GM21515 (cell line): ENCODE data around the gene AGXT2.
"Not testable (repeated sequence)": the region's sequence is repeated elsewhere in the genome, so short reads cannot be mapped to it uniquely, and the experiment has no call there.

Experiments
- ATAC-seq: cut with Tn5 transposase; IDR thresholded peaks from one replicate; pipeline ENCODE4 v1.9.1; 2021; ENCODE audit not compliant: unreplicated experiment

AGXT2 gene

DNA sequence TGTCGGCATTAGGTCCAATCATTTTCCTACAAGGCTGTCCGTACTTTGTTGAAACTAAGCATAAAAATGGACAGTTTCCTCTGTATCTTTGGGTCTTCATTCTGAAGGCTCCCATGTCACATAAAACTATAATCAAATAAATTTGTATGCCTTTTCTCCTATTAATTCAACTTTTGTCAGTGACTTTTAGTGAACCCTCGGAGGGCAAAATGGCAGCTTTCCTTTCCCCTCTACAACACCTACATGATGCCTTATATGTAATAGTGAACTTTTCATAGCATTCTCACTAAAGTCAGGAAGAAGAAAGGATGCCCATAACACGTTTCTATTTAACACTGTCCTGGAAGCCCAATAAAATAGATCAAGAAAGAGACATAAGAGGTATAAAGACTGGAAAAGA lies 5.1 kb upstream of the AGXT2 start:
- ATAC-seq, result no peak

DNA sequence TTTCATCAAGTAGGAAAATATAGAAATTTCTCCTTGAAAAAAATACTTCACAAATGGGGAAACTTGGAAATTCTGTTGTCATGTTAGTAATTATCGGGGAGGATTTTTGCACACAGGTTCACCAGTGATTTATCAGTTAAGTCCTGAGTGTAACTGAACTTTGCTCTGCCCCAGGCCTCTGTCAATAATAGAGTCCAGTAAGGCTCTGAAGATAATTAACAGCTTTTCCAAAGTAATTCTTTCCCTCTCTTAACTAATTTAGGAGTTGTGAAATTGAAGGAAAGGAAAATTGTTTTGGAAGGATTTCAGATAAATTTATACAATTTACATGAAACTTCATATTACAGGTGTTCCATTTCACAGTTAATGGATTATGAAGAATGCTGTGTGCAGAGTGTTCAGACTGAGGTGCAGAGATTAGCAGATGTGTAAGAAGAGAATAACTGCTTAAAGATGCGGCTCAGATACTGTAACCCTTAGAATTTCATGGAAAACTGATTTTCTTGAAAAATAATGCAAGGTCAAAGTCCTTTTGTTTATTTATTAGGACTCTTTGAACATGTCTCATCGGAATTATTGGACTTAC lies 2.9 kb upstream of the AGXT2 start:
- ATAC-seq, result no peak

DNA sequence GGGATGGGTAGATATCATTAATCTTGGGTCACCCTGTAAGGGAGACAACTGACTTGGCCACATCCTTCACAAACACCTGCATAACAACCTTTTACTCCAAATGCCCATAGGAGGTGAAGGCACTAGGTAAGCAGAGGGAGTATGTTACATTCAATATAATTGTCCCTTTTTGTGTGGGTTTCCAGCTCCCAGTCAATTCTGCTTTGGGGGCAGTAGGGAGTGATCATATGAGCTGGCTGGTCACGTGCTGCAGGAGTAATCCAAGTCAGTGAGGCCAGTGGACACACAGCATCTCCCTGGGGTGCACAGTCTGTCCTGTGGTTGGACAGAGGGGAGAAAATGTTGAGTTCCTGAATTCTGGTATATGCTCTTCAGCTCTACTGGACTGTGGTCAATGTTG lies 1.2 kb upstream of the AGXT2 start:
- no peak for ATAC-seq

DNA sequence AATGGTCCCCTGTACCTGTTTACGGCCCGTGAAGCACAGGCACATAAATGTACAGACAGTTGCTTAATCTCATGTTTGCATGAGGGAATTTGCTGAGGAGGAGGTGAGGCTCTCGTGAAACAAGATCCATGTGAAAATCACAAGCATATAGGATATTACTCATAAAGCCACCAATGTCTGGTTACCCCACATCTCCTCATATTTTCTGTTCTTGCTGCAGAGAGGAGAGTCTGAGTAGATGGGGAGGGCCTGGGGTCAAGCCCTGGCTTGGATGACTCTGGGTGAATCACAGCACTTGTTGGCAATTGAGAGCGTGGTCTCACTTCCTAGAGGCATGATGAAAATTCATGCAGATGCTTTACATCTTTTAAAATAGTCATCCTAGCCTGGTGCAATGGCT lies 975 bp downstream of the AGXT2 start:
- ATAC-seq, result no peak

DNA sequence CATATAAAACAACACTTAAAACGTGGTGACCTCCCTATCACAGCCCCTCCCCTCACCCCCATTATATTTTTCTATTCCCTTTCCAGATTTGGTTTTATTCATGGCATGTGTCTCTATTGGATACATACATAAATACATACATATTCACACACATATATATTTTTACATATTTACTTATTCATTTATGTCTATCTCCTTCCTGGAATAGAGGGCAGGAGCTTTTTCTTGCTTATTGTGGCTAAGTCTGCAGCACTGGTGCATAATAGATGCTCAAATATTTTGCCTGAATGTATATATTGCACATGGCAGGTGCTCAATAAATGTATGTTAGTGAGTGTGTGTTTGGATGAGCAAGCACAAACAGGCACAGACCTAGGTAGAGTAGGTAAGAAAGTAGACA lies 2.5 kb downstream of the AGXT2 start:
- ATAC-seq, result no peak

DNA sequence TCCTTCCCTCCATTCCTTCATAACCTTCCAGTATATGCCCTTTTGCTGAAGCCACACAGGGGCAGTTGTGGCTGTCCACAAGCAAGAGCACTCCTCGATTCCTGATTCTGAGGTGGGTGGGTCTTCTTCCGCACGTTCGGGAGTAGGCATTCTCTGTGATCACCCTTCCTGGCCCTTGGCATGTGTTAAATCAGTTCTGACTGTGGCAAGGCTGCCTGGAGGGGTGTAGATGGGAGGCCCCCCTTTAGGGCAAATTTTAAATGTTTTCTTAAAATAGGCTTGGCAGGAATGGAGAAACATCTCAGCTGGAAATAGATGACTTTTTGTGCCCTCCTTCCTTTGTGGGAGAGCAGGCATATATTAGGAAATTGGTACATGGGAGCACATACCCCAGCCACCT lies 3.1 kb downstream of the AGXT2 start:
- ATAC-seq, result no peak

DNA sequence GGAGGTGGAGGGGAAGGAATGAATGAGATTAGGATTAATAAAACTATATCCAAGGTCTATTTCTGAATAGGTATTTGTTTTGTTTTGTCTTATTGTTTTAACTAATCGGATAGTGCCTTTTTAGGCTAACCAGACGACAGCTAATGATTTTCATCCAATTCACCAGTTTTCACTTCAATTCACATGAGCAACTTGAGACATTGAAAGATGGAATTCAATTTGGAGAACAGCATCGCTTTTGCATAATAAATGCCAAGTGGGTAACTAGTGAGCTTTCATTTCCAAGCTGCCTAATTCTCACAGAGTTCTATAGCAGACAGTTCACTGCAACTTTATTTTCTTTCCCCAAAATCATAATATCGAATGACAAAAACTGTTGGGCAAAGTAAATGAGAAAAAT lies 5.0 kb downstream of the AGXT2 start:
- ATAC-seq, result no peak

DNA sequence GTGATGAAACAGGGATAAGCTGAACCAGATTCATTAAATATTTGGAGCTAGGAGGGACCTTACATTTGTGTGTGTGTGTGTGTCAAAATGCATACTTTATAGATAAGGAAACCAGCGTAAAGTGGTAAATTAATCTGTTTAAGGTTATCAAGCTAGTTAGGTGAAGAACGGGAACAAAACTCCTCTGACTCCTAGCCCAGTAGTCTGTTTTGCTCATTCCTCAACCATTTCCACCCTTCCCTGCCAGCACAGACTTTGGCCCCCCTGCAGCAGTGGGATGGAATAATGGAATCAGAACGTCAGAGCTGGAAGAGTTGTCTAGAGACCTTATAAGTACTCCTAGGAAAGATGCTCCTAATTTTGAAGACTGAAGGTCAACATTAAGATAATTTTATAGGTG lies 6.5 kb downstream of the AGXT2 start:
- no peak for ATAC-seq

DNA sequence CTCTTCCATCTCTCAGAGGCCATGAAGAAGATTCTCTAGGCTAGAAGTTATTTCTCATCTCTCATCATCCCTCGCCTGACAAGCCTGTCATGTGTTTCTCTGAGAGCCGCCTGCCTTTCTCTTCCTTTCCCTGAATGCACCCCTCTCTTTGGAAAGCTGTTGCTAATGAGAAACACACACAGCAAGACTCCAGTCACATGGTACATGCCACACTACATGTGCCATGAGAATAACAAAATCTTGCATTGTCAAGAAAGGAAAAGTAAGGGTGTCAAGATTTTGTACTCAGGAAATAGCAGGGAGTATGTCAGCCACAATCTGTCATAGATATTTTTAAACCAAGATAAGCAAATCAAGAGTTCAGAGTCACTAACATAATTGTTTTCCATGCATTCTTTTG lies 8.9 kb downstream of the AGXT2 start:
- ATAC-seq, result no peak

DNA sequence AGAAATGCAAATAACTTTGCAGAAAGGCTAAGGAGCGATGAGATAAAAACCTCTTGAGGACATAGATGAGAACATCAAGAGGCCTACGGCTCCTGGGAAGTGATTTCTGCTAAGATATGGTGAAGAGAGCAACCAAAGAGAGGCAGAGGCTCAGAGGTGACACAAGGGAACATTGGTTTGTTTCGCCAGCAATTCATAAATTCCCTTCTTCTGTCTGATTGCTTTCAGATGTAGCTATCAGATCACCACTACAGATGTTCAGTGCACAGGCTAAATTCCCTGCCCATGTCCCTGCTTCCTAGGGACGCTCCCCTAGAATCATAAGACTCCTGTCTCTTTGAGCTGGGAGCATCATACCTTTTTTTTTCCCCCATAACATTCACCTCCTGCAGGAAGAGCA lies 11.2 kb downstream of the AGXT2 start:
- ATAC-seq, result no peak

DNA sequence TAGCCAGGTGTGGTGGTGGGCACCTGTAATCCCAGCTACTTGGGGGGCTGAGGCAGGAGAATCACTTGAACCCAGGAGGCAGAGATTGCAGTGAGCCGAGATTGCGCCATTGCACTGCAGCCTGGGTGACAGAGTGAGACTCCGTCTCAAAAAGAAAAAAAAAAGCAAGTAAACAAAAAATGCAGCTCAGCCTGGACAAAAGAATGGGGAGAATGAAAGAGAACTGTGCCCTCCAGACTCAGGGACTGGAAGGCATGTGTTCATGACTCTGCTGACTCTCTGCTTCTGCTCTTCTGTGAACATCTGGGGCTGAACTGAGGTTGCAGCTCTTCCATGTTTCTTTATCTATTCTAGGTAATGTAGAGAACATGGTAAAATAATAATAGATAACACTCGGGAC lies 11.8 kb downstream of the AGXT2 start:
- not testable (repeated sequence) for ATAC-seq

DNA sequence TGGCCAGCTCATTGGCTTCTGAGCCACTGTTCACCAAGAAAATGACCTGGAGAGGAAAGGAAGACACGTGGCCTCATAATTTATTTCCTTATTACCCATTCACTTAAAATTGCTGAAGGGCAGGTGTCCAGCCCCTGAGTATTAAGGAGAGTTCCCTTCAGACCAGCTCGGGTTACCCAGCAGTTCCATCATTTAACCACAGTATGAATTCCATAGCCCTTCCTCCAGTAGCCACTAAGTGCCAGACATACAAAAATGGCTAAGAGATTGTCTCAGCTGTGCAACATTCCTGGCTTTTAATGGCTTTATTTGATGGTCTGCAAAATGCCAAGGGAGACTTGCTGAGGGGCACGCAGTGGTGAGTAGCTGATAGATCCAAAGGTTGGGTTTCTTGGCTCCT lies 12.5 kb downstream of the AGXT2 start:
- no peak for ATAC-seq

DNA sequence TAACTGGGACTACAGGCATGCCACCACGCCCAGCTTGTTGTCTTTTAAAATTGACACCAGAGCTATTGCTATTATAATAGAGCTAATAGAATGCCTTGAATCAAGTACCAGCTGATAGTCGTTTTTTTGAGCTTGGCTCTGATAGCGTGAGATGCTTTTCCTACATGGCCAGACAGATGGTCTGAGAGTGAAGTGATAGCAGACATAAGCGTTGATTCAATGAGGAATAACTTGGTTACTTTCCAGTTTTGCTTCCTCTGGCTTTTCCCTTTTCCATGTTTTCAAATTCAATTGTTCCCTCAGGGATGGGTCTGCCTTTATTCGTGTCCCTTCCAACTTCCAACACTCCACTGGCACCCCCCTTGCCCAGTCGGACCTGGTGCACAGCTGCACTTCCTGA lies 15.4 kb downstream of the AGXT2 start:
- no peak for ATAC-seq

DNA sequence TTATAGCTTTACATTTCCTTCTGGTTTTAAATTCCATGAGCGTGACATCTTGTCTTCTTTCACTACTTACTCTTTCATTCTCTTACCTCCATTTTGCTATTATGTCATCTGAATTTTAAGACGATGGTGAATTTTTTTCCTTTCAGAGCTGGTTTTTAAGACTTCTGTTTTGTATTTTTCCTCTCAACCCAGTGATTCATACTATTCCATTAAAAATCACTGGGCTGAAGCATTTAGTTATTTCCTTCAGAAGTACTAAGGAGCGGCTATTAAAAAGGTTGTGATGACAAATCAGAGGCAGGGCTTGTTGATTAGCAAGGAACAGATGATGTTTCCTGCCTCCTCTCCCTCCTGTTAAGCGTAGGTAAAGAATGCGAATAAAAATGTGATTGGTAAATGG lies 16.5 kb downstream of the AGXT2 start:
- ATAC-seq, result no peak

DNA sequence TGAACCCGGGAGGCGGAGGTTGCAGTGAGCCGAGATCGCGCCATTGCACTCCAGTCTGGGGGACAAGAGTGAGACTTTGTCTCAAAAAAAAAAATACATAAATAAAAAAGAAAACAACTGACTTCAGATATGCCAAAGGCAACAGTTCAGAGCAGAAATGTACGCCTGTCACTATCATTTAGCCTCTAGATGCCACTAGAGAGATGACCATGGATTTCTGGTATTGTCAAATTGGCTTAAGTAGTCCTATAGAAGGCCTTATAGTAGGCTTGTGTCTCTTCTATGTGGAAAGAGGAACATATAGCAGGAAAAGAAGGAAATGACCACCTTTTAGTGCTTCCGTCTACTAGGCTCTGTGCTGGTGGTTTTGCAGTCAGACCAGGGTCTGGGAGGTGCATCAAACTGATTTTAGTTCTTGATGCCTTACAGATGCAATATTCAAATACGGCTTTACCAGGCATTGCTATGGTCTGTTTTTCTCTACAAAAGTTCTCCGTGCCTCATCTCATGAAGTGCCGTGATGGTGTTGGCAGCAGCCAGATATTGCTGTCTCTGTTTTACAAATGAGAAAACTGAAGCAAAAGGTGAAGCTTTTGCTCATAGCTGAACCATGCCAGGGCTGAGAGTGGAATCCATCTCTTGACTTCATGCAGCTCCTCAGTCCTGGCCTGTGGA lies 17.2 kb downstream of the AGXT2 start:
- no peak for ATAC-seq

DNA sequence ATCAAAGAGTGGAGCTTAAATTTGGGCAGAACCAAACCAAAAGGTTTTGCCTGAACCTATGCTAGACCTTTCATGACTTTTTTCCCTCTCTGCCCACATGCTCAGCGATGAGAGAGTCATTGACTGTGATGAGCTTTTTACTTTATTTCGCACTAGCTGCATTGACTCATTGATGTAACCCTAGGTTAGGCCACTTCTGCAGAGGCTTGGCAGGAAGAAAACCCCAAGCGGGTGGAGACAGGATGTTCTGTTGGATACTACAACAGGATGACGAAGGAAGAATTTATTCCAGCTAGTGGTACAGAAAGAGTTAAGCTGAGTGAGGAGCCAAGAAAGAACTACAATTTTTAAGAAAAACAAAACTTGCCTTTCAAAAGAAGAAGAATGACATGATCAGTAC lies 18.4 kb downstream of the AGXT2 start:
- no peak for ATAC-seq

DNA sequence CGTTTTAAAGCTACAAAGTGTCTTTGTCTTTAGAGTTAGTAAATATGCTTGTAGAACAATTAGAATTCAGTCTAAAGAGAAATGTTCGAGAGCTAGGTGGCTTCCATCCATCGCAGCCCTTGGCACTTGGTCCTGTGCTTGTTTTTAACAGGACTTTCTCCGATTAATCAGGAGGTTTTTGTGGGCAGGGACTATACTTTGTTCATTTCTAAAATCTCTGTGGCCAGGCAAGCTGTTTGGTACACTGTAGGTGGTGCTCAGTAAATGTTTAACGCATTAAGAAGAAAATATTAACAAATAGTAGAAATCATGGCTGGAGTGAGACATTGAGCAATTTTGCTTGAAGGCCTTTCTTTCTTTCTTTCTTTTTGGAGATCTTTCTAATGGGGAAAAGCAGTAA lies 20.8 kb downstream of the AGXT2 start:
- ATAC-seq, result no peak

DNA sequence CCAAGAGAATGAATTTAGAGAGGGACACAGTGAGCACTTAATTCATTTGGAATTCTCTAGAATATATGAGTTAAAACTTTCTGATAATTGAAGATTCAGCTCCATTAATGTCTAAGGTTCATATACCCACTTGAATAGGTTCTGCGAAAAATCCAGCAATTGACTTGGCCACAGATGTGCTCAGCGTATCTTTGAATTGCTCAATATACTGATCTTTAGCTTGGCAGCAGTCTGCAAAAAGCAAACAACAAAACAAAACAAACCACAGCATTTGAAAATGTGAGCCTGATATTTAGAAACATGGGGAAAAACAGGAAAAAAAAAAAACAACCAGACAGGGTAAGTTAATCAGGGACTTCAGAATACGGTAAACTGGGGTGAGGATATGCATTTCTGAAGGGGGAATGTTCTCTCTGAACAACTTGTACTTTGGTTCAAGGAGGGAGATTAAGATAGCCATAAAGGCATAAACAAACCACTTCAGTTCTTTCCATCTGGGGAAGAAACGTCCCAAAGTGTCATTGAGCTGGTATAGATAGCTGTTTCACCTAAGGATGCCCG lies 21.4 kb downstream of the AGXT2 start:
- ATAC-seq, result no peak

DNA sequence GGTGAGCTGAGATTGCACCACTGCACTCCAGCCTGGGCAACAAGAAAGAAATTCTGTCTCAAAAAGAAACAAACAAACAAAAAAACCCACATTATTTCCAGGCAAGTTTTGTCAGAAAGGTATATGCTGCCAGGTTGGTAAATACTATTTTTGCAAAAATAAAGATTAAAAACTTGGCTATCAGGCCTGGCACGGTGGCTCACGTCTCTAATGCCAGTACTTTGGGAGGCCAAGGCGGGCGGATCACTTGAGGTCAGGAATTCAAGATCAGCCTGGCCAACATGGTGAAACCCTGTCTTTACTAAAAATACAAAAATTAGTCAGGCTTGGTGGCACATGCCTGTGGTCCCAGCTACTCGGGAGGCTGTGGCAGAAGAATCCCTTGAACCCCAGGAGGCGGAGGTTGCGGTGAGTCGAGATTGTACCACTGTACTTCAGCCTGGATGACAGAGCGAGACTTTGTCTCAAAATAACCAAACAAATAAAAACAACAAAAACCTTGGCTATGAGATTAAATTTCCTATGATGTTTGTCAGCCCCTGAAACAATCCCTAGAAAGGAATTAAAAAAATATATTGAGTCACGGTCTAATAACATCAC lies 22.7 kb downstream of the AGXT2 start:
- no peak for ATAC-seq

DNA sequence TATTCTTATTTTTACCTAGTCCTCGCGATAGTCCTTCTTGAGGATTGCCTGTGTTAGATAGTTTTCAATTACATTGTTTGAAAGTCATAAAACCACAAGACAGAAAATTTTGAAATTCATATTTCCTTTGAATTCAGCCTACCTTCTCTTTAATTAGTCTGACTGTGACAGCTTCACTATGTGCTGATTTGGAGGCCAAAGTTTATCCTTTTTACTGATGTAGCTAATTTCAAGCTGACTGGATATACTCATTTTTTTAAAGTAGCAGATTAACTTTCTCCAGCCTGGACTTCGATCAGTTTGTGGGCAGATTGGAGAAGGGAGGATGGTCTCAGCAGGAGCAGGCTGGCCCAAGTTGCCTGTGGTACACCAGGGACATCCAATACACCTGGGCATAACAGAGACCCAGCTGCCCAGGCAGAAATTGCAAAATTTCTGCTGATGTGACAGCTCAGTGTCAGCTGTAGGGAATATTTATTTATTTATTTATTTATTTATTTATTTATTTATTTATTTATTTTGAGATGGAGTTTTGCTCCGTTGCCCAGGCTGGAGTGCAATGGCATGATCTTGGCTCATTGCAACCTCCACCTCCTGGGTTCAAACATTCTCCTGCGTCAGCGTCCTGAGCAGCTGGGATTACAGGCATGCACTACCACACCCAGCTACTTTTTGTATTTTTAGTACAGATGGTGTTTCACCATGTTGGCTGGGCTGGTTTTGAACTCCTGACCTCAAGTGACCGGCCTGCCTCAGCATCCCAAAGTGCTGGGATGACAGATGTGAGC lies 24.2 kb downstream of the AGXT2 start:
- ATAC-seq, result no peak

DNA sequence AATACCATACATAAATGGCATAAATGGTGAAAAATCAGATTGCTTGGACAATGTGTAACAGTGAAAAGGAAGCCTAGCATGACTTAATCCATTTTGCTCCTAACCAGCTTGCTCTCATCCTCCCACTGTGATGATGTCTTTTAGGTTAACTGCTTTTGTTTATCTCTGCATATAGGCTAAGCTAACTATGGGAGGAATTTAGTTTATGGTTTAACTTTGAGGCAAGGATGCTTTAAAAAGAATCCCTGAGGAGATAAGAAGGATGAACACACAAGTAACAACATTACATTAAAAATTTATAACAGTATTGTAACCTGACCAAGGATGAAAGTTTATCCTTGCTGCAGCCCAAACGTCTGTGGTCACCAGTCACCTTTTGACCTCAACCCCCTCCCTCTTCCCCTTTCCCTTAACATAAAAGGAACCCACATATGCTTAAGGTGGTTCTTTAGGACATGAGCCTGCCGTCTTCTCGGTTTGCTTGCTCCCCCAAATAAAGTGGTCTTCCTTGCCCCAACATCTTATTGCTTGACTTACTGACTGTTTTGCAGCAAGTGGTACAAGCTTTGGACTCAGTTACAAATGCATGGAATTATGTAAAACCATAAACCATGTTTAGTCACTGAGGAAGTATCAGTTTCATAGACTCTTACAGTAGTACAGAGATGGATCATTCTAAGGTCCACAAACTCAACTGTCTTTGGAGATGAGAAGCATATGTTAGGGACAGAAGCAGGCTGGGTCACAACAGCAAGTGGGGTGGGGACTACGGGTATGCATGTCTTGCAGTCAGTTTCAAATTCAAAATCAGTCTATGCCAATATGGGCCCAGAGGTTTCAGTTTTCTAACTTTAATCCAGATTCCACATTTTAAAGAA lies 31.3 kb downstream of the AGXT2 start:
- peak; percentile 73 for ATAC-seq
